GM18951 (cell line): ENCODE results near the gene FAM187B.

Experiments used
- POLR2A ChIP-seq: IDR thresholded peaks from 4 replicates; pipeline ENCODE4 v1.6.1; 2011; ENCODE audit warnings: mild to moderate bottlenecking; ENCODE audit not compliant: insufficient read length, insufficient read depth; ENCODE audit errors: extremely low read depth
- in situ Hi-C: fragments of 300-500 bp; cut with MboI; formaldehyde crosslinking; loops from one replicate; pipeline ENCODE4 v1.12.0; 2022; ENCODE audit warnings: low sequenced_read_pairs, mixed read lengths, inconsistent platforms; ENCODE audit not compliant: unreplicated experiment

Gene FAM187B

GRCh38 chr19:35228177-35228930 lies at the start of gene FAM187B:
TSS of gene FAM187B (minus strand) at chr19:35228739. CDS start at chr19:35228680, 59 bp downstream.
- TF ChIP-seq POLR2A, result no peak
- in situ Hi-C loops, result no loop called here

GRCh38 chr19:35276706-35277281 lies 48.3 kb upstream of the FAM187B start:
- no peak for TF ChIP-seq POLR2A
- in situ Hi-C loops, result no loop called here

- in situ Hi-C loops, result no loop called here
- no peak for TF ChIP-seq POLR2A
Observed at GRCh38 chr19:35274323-35274722, 45.8 kb upstream of the FAM187B start.

- no peak for TF ChIP-seq POLR2A
- in situ Hi-C loops, result no loop called here
Observed at GRCh38 chr19:35273686-35274259, 45.2 kb upstream of the FAM187B start.

DNA sequence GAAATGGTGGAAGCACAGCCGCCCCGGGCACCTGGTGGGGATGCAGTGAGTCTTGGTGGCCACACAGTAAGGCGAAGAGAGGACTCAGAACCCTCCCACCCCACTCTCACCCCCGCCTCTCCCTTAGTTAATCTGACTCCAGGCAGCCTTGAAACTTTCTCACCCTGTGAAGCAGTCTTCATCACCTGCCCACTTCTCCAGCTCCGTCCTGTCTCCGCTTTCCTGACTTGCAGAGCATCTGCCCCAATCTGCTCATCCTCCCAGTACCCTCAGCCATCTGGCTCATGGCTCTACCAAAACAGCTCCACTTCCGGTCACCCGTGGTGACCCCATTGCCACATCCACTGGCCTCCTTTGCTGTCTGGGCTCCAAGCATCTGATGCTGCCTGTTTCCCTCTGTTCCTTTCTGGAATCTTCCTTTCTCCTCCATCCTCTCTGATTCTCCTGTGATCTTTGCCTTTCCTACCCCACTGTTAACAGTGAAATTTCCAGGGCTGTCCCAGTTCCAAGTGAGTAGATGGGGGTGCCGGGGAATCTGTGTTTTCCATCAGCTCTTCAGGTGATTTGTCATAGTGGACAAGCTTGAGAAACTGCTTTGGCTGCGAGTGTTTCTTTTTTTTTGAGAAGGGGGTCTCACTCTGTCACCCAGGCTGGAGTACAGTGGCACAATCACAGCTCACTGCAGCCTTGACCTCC lies 44.6 kb upstream of the FAM187B start:
- no peak for TF ChIP-seq POLR2A
- in situ Hi-C loops, result no loop called here

DNA sequence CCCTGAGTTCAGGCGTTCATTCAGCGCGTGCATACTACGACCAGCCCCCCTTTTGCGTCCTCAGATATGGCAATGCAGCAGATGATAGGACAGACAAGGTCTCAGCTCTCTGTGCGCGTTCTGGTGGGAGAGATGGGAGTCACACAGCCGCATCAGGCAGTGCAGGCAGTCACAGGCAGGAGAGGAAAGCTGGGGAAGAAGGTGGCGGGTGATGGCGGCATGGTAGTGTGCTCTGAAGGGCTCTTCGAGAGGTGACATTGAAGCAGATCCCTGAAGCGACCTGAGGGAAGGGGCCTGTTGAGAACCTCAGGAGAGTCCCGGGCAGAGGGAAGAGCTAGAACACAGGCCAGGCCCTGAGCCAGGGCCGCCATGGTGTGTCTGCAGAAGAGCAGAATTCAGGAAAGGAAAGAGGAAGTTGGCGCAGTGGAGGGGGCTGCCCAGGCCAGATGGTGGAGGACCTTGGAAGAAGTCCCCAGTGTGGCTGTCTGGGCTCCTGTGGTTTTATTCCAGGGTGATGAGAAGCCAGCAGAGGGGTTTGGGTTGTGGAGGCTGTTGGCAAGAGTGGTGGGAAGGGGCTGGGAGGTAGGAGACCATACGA lies 43.7 kb upstream of the FAM187B start:
- no peak for TF ChIP-seq POLR2A
- in situ Hi-C loops, result no loop called here

- TF ChIP-seq POLR2A, result no peak
- in situ Hi-C loops, result no loop called here
Observed at GRCh38 chr19:35271546-35271945, 43.0 kb upstream of the FAM187B start.

DNA sequence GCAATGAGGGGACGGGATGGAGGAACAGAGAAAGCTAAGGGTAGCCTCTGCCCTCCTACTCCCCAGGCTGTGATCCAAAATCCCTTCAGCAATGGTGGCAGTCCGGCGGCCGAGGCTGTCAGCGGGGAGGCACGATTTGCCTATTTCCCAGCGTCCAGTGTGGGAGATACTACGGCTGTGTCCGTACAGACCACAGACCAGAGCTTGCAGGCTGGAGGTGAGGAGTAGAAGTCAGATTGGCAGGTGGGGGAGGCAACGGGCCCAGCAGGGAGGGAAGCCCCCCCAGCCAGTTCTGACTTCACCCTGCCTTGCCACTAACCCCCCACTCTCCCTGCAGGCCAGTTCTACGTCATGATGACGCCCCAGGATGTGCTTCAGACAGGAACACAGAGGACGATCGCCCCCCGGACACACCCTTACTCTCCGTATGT lies 41.9 kb upstream of the FAM187B start:
- in situ Hi-C loops, result no loop called here

DNA sequence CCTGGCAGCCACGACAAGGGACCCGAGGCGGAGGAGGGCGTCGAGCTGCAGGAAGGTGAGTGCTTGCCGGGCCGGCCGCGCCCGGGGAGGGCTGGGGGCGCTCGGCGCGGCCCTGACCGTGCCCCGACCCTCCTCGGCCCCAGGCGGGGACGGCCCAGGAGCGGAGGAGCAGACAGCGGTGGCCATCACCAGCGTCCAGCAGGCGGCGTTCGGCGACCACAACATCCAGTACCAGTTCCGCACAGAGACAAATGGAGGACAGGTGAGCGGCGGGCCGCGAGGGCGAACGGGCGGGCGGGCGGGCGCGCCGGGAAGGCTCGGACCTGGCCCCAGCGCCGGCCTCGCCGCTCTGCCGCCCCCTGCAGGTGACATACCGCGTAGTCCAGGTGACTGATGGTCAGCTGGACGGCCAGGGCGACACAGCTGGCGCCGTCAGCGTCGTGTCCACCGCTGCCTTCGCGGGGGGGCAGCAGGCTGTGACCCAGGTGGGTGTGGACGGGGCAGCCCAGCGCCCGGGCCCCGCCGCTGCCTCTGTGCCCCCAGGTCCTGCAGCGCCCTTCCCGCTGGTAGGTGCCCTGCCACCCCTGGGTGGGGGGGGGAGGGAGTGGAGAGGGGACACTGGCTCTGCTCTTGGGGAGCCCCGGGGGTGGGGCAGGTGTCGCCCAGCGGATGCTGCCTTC lies 41.0 kb upstream of the FAM187B start:
- in situ Hi-C loops, result no loop called here
- TF ChIP-seq POLR2A, result peak; percentile 45

More for the DNA sequence above, 41.9 kb upstream of the FAM187B start:
- TF ChIP-seq POLR2A, result peak; percentile 0

GRCh38 chr19:35268536-35269437 lies 40.2 kb upstream of the FAM187B start, which contains the start of gene USF2:
TSS of gene USF2 (plus strand) at chr19:35268962. CDS start at chr19:35269102, 140 bp downstream.
- no peak for TF ChIP-seq POLR2A
- in situ Hi-C loops, result no loop called here

GRCh38 chr19:35267818-35268535 lies 39.4 kb upstream of the FAM187B start:
- in situ Hi-C loops, result no loop called here
- TF ChIP-seq POLR2A, result peak; percentile 87
